ENCODE data around the gene SUPT3H.

The SUPT3H gene

GRCh38 chr6:44855562-44856411 is 521.9 kb downstream of the SUPT3H start:
- no peak for DNase-seq (ENCODE audit: low read depth in 2 of 3, low spot score in 1 of 3)

DNA sequence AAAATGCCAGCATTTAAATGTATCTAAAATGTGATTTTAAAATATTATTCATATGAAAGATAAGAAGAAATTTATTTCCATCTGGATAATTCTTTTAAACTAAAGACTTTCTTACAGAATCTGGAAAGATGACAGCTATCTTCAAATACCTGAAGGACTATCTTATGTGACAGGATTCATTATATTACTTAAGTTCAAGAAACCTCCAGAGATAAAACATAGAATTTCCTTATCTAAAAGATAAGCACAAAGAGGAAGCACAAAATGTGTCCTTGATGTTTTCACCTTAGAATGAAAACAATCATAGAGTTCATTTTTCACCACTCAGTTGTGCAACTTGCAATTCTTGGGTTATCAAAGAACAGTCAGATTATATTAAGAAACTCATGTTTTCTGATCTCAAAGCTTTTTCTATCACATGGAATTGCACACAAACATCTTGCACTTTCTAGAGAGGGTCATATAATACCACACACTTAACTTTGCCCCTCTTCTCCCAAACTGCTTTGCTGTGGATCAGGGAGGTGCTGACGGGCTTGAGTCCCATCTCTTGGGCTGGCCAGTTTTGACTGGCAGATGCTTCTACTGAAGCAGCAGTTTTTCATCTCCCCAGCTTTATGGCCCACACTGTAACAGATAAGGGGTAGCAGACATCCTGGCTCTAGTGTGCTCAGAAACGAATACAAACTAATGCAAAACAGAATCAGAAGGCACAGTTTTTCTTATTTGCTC is 522.9 kb downstream of the SUPT3H start:
- no peak for DNase-seq (ENCODE audit: low read depth in 2 of 3, low spot score in 1 of 3)

DNA sequence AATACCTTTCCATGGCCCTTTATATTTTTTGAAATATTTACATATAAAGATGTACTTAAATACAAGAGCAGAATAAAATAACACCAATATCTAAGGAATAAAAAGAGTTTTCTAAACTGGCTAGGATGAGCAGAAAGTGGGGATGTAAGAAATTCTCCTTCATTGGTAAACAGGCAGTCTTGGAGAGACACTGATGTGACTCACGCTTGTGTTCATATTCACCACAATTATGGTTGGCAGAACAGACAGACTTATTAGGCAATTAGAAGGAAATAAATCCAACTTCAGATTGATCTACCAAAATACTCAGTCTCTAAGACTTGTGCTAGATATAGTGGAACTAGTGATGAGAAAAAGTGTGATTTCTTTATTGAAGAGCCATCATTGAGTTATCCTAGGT is 526.6 kb downstream of the SUPT3H start:
- no peak for DNase-seq (ENCODE audit: low read depth in 2 of 3, low spot score in 1 of 3)

DNA sequence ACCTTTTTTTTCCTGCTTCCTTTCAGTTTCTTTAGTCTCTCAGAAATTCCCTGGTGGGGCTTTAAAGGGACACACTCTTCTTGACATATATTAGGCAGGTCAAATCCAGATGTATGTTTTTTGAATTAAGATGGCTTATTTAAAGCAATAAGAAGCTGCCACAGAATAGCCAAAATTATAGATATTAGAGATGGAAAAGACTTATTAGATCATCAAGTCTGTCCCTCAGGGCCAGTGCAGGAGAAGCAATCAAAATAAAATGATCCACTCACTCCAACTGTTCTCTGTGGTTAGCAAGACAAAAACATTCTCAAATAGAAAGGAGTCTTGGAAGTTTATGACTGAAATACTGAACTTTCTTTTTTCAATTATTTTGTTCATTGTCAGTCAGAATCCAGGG is 527.4 kb downstream of the SUPT3H start:
- DNase-seq (ENCODE audit: low read depth in 2 of 3, low spot score in 1 of 3), result no peak

DNA sequence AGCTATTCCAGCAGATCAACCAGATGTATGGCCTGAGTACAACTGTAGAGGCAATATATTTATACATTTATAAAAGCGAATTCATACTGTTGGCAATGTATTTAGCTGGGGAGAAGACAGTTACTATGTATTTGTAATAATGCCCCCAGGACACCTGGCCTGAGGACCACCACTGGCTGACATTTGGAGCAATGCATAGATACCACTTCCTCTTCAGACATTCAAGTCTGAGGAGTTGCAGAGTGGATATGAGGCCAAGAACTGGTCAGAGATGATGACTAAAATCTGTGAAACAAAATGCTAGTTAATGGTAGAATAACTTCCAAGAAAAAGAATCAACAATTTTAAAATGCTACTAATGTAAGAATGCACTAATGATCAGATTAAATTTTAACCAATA is 527.9 kb downstream of the SUPT3H start:
- DNase-seq (ENCODE audit: low read depth in 2 of 3, low spot score in 1 of 3), result no peak

DNA sequence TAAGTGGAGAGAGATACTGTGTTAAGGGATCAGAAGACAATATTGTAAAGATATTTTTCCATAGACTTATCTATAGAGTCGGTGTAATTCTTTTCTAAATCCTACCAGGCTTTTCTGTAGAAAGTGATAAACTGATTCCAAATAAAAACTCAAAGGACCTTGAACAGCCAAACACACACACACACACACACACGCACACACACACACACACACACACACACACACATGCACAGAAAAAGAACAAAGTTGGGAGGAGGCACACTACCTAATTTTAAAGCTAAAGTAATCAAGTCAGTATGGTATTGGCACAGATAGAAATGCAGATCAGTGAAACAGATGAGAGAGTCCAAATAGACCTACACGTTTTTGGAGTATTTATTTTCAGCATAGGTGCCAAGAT is 534.0 kb downstream of the SUPT3H start:
- no peak for DNase-seq (ENCODE audit: low read depth in 2 of 3, low spot score in 1 of 3)

- DNase-seq (ENCODE audit: low read depth in 2 of 3, low spot score in 1 of 3), result no peak
These were observed 535.1 kb downstream of the SUPT3H start for GRCh38 chr6:44842616-44843015.

DNA sequence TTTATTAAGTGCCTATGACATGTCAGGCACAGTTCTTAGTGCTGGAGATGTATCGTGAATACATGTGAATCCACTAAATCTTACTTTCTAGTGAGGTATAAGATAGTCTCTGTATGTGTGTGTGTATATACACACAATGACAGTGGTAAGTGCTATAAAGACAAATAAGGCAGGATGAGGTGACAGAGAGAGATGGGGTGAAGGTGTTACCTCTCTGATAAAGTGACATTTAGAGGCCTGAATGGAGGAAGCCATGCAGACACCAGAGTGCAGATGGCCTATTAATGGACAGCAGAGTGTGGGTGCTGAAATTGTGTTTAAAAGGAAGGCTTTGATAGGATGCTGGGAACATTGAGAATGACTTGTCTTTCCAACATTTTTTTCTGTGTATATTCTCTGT is 535.9 kb downstream of the SUPT3H start:
- no peak for DNase-seq (ENCODE audit: low read depth in 2 of 3, low spot score in 1 of 3)

DNA sequence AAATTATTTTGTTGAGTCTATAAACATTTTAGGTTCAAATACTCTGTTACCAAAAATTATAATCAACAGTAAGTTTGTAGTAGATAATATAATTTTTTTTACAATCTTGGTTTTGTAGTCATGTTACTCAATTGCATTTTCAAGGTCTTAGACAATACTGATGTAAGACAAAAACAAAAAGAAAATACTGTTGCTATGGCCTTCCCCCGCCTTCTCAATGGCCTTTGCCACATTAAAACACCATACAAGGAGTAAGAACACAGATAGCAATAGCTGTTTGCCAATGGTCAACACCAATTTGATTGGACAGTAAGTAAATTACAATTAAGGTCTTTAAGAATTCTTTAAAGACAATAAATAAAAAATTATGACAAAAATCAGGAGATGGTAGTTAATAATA is 540.0 kb downstream of the SUPT3H start:
- no peak for DNase-seq (ENCODE audit: low read depth in 2 of 3, low spot score in 1 of 3)

DNA sequence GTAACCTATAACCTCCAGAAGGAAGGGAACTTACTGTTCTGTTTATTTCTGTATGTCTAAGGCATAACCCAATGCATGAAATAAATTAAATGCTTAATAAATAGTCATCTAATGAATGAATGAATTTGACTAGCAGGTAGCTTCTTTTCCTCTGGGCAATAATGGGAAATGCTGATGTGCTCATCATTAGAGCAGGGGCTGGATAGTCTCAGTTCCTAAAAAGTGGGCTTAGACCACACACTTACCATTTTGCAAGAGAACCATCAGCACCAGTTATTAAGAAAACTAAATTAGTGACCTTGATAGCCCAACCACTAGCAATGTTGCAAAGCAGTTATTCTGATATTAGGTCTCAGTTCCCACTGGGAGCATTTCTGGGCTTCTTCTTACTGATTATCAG is 540.5 kb downstream of the SUPT3H start:
- DNase-seq (ENCODE audit: low read depth in 2 of 3, low spot score in 1 of 3), result no peak

DNA sequence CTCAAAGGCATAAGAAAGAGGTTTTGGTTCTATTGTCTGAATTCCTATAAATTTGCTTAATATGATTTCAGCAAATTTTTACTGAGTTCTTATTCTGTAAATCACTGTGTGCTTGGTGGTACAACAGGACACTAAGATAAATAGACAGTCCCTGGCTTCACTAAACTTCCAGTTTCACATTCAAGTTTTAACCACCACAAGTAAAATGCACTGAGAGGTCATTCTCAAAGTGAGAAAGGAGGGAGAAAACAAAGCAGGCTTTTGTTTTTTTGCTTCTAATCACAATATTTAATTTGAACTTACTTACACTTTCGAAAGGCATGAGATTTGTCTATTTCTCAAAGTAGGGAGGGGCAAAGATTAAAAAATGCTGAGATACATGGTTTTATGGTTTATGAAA is 544.5 kb downstream of the SUPT3H start:
- no peak for DNase-seq (ENCODE audit: low read depth in 2 of 3, low spot score in 1 of 3)

DNA sequence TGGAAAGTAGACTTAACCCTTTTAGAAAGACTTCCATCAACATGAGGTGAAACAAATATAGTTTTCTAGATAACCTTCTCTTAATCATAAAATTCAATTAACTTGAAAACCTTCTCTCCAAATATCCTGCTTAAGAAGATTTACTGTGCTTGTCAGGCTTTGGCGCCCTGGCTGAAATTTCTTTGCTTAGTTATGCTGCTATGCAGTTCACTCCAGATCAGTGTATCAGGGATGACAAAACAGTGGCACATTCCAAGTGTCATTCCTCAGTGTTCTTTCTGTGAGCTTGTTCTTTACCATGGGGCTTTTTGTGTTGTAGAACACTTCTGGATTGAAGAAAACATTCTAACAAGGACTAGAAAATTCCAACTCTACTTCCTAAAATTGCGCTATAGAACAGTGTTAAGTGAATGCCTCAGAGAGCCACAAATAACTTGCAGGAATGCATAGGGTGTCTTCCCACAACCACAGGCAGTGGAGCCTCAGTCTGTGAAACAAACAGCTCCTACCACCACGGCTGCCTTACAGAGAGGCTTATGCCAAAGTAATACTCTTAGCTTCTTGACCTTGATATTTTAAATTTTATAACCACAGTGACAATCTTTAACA is 546.6 kb downstream of the SUPT3H start:
- DNase-seq (ENCODE audit: low read depth in 2 of 3, low spot score in 1 of 3), result no peak

- DNase-seq (ENCODE audit: low read depth in 2 of 3, low spot score in 1 of 3), result no peak
These were observed 547.9 kb downstream of the SUPT3H start for GRCh38 chr6:44829836-44830235.

- DNase-seq (ENCODE audit: low read depth in 2 of 3, low spot score in 1 of 3), result no peak
These were observed 549.0 kb downstream of the SUPT3H start for GRCh38 chr6:44828780-44829179.

- DNase-seq (ENCODE audit: low read depth in 2 of 3, low spot score in 1 of 3), result no peak
These were observed 551.6 kb downstream of the SUPT3H start for GRCh38 chr6:44826025-44826676.

- DNase-seq (ENCODE audit: low read depth in 2 of 3, low spot score in 1 of 3), result no peak
These were observed 552.5 kb downstream of the SUPT3H start for GRCh38 chr6:44825273-44825672.

- no peak for DNase-seq (ENCODE audit: low read depth in 2 of 3, low spot score in 1 of 3)
These were observed 553.2 kb downstream of the SUPT3H start for GRCh38 chr6:44824567-44824966.

- DNase-seq (ENCODE audit: low read depth in 2 of 3, low spot score in 1 of 3), result no peak
These were observed 557.0 kb downstream of the SUPT3H start for GRCh38 chr6:44820759-44821158.

GRCh38 chr6:44820321-44820720 is 557.4 kb downstream of the SUPT3H start:
- DNase-seq (ENCODE audit: low read depth in 2 of 3, low spot score in 1 of 3), result no peak

GRCh38 chr6:44811456-44811855 is 566.3 kb downstream of the SUPT3H start:
- DNase-seq (ENCODE audit: low read depth in 2 of 3, low spot score in 1 of 3), result no peak

GRCh38 chr6:44809258-44809657 is 568.5 kb downstream of the SUPT3H start:
- no peak for DNase-seq (ENCODE audit: low read depth in 2 of 3, low spot score in 1 of 3)

- no peak for DNase-seq (ENCODE audit: low read depth in 2 of 3, low spot score in 1 of 3)
These were observed 569.6 kb downstream of the SUPT3H start for GRCh38 chr6:44808148-44808547.
